ENCODE measurements around the gene HOXA3.

The HOXA3 gene

DNA sequence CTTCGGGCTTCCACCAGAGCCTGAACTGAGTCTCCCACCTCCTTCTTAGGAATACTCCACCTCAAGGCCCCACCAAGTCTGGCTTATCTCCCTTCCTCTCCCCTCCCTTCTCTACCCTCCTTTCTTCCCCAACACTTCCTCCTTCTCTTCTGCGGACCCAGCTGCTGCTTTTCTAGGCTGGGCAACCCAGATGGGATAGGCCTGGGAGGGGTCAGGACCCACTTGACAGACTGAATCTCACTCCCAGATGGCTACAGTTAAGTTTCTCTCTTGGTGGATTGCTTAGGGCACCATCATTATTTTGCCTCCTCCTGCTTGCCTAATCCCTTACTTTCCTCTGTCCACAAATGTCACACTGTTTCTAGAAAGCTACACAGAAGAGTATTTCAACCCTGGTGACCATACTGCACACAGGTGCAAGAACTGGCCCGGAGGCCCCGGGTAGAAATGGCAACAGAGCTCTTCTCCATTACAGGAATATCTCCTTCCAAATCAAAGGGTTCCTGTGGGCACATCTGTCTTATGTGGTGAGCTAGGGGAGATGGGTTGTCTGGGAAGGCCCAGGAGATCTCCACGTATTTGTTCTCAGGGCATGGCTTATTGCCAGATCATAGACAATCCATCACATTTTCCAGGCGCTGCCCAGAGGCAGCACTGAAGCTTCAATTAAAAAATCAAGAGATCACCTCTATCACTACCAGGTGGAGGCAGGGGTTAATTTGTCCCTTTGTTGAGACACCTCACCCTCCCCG lies 37.8 kb upstream of the HOXA3 start:
- no peaks in the 10 kb centered on the region for H3K36me3 ChIP-seq
- H3K27ac ChIP-seq: no peak overlapping the region
- peaks cover 96% of the 10 kb centered on the region for H3K27me3 ChIP-seq (ENCODE audit: insufficient read depth, low read depth, severe bottlenecking)
- TF ChIP-seq, protein P1, sequence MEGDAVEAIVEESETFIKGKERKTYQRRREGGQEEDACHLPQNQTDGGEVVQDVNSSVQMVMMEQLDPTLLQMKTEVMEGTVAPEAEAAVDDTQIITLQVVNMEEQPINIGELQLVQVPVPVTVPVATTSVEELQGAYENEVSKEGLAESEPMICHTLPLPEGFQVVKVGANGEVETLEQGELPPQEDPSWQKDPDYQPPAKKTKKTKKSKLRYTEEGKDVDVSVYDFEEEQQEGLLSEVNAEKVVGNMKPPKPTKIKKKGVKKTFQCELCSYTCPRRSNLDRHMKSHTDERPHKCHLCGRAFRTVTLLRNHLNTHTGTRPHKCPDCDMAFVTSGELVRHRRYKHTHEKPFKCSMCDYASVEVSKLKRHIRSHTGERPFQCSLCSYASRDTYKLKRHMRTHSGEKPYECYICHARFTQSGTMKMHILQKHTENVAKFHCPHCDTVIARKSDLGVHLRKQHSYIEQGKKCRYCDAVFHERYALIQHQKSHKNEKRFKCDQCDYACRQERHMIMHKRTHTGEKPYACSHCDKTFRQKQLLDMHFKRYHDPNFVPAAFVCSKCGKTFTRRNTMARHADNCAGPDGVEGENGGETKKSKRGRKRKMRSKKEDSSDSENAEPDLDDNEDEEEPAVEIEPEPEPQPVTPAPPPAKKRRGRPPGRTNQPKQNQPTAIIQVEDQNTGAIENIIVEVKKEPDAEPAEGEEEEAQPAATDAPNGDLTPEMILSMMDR (IDR thresholded peaks at IDR 0.05; ENCODE audit: low read depth, low read length): no peak
- H3K9me3 ChIP-seq (ENCODE audit: severe bottlenecking): no peaks in the 10 kb centered on the region
- H3K4me3 ChIP-seq (ENCODE audit: low read depth, low read length): no peak overlapping the region
- DNase-seq: peak; percentile 9

GRCh38 chr7:27189295-27189996 lies 37.1 kb upstream of the HOXA3 start:
- H3K9me3 ChIP-seq (ENCODE audit: severe bottlenecking): no peaks in the 10 kb centered on the region
- H3K27ac ChIP-seq: no peak overlapping the region
- H3K27me3 ChIP-seq (ENCODE audit: insufficient read depth, low read depth, severe bottlenecking): peaks cover 98% of the 10 kb centered on the region
- TF ChIP-seq, protein P1 (IDR thresholded peaks at IDR 0.05; ENCODE audit: low read depth, low read length): no peak
- no peaks in the 10 kb centered on the region for H3K36me3 ChIP-seq
- no peak overlapping the region for H3K4me3 ChIP-seq (ENCODE audit: low read depth, low read length)
- DNase-seq: peak; percentile 6

- Histone ChIP-seq H3K9me3 (ENCODE audit: severe bottlenecking) (no peaks in the 10 kb centered on the region), H3K4me3 (ENCODE audit: low read depth, low read length) (no peak overlapping the region), H3K27me3 (ENCODE audit: insufficient read depth, low read depth, severe bottlenecking) (peaks cover 98% of the 10 kb centered on the region), H3K36me3 (no peaks in the 10 kb centered on the region), H3K27ac (no peak overlapping the region)
- DNase-seq: peak; percentile 3
- TF ChIP-seq, protein P1 (IDR thresholded peaks at IDR 0.05; ENCODE audit: low read depth, low read length): no peak
Measured at GRCh38 chr7:27188386-27189294, 36.3 kb upstream of the HOXA3 start.

DNA sequence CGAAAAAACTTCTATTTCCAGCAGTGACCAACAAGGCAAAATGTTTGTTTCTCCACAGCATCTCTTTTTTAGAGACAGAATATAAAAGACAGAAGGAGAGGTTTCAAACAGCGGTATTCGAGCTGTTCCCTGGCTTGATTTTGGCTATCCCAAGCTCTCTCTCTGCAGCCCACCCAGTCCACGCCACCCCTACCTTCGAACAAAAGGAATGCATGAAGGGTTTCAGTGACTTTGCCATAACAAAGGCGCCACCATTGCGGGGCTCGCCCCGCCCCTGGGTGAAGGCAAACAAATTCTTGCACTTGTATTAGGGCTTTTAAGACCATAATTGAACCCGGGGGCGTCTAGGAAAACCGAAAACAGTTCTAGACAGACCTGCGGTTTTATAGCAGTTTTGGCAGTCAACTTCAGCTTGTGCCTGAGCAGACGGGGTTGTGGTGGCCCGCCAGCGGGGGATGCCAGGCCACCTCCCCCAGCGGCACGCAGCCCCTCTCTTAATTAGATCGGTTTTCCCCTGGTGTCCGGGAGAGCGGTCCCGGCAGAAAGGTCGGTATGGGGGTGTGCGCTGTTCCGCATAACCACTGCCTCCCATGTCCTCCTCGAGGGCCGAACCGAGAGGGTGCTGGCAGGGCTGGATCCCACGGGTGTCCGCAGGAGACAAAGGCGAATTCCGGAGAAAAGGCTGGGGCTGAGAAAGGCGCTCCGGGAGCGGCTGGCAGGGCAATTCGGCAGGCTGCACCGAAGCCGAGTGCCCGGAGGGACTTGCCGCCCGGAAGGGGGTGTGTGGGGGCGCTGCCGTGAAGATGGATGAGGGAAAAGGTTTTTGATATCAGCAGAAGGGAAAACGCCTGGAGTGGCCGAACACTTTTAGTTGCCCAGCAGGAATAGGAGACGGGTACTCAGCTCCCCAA lies 35.3 kb upstream of the HOXA3 start:
- no peaks in the 10 kb centered on the region for H3K9me3 ChIP-seq (ENCODE audit: severe bottlenecking)
- no peak overlapping the region for H3K4me3 ChIP-seq (ENCODE audit: low read depth, low read length)
- TF ChIP-seq, protein P1 (IDR thresholded peaks at IDR 0.05; ENCODE audit: low read depth, low read length): no peak
- peak; percentile 3 for DNase-seq
- H3K27me3 ChIP-seq (ENCODE audit: insufficient read depth, low read depth, severe bottlenecking): peaks cover 98% of the 10 kb centered on the region
- H3K27ac ChIP-seq: no peak overlapping the region
- H3K36me3 ChIP-seq: no peaks in the 10 kb centered on the region

Data from WERI-Rb-1 (cell line).